ENCODE data around the gene PTGR1.

DNA sequence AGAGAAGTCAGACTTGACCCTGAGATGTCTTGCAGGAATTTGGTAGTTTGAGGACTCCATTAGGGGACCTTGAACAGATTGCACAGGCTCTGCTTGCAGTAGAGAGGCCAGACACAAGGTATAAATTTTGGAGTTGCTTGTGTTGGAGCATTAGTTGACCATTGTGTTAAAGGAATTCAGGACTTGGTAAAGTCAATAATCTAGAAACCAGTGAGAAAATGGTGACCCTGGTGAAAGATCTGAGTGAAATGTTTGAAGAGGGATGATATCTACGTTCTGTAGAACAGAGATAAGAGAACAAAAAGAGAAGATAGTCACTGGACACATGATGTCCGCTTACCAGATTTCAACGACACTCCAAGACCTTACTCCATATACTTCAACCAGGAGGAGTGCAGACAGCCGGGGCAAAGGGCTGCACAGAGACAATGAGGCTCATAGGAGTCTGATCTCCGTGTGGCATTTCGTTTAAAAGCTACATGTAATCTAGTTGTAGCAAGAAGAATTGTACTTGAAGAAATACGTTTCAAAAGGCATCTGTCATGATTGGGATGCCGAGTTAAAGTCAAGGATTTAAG lies 44.8 kb upstream of the PTGR1 start:
- no peak for TF ChIP-seq POLR2A (IDR thresholded peaks at IDR 0.05; ENCODE audit: low read depth, low read length)
- TF ChIP-seq POLR2AphosphoS5 (IDR thresholded peaks at IDR 0.05; ENCODE audit: low read depth, low read length) = no peak
- no peak for TF ChIP-seq TAF1 (IDR thresholded peaks at IDR 0.05; ENCODE audit: borderline replicate concordance, low read depth, low read length)

Data from GM12892 (cell line).